HCT116 (cell line): ENCODE measurements around the gene MAN2B2. TPM values are rescaled to one million over a fixed set of nuclear protein-coding genes. Genes with fewer than 3 reads are reported as not detected.

Source experiments
- ATAC-seq: fragments of 200-7000 bp; cut with Tn5 transposase; 2 replicates; pipeline ENCODE4 v1.9.1; 2020; ENCODE audit warnings: mild to moderate bottlenecking, moderate library complexity
- BruUV-seq: library from RNA; stranded (reverse); fragments of 400-500 nt; replicated peaks from 2 replicates; lab custom pipeline; 2021; lab: Mats Ljungman, UMichigan
- CTCF ChIA-PET: fragments of 300-600 bp; sonication (Branson Sonifier 250); formaldehyde crosslinking; loops from one replicate; lab custom pipeline; 2021; ENCODE audit warnings: antibody characterized with exemption; lab: Charles Lee
- POLR2A ChIA-PET: fragments of 300-600, 350-600 bp; sonication (Branson Sonifier 250); formaldehyde crosslinking; loops from one replicate; lab custom pipeline; 2021; ENCODE audit warnings: antibody characterized with exemption; lab: Charles Lee
- RAD21 ChIA-PET, 2 experiments: fragments of 300-600 bp; sonication (Branson Sonifier 250); formaldehyde crosslinking; loops; one replicate each; lab custom pipeline; 2023; ENCODE audit warnings: low total read pairs in 2 of 2; ENCODE audit not compliant: uncharacterized antibody in 2 of 2, unreplicated experiment in 2 of 2, low non-redundant PET in 1 of 2; lab: Charles Lee
- DNase-seq: peaks from one replicate; pipeline ENCODE4 v3.0.0-alpha.2; 2010; ENCODE audit warnings: low read depth, low spot score
- H2AFZ ChIP-seq: fragments of 200-600 bp; shearing (Covaris generic), sonication (generic); 2 replicates; pipeline ENCODE4 v1.6.1; 2017; ENCODE audit warnings: low read depth, mixed run types, mixed read lengths, antibody characterized with exemption, low read length; ENCODE audit not compliant: poor library complexity, severe bottlenecking
- H3K27ac ChIP-seq: 2 replicates; pipeline ENCODE4 v1.5.1; 2012; ENCODE audit warnings: low read depth, low read length
- H3K27me3 ChIP-seq: fragments of 200-600 bp; sonication (generic); 2 replicates; pipeline ENCODE4 v1.6.1; 2016; ENCODE audit warnings: mixed run types, low read length, mixed read lengths; ENCODE audit not compliant: insufficient read depth
- H3K36me3 ChIP-seq, 2 experiments: fragments of 200-500 bp in 1 of 2; fragments of 200-600 bp in 1 of 2; sonication (Bioruptor generic) in 1 of 2; sonication (generic) in 1 of 2; 2 replicates each; pipeline versions ENCODE4 v1.5.1 to v1.6.1; 2014 to 2016; ENCODE audit warnings: low read length in 2 of 2, inconsistent platforms in 1 of 2, mixed read lengths in 1 of 2, mixed run types in 1 of 2; ENCODE audit not compliant: insufficient read depth in 2 of 2, control insufficient read depth in 1 of 2
- H3K4me1 ChIP-seq, 2 experiments: fragments of 200-600 bp in 1 of 2; sonication (generic) in 1 of 2; 2 replicates each; pipeline versions ENCODE4 v1.5.1 to v1.6.1; 2012 to 2017; ENCODE audit warnings: low read length in 2 of 2, inconsistent platforms in 1 of 2, mild to moderate bottlenecking in 1 of 2, mixed read lengths in 1 of 2, mixed run types in 1 of 2, moderate library complexity in 1 of 2; ENCODE audit not compliant: insufficient read depth in 2 of 2, control insufficient read depth in 1 of 2
- H3K4me2 ChIP-seq: fragments of 200-600 bp; sonication (generic); 2 replicates; pipeline ENCODE4 v1.6.1; 2017; ENCODE audit warnings: mixed run types, low read length, mixed read lengths
- H3K4me3 ChIP-seq, 2 experiments: fragments of 200-600 bp in 1 of 2; sonication (generic) in 1 of 2; replicated peaks in 1 of 2; 2 replicates each; pipeline ENCODE4 v1.5.1; 2011 to 2016; ENCODE audit warnings: low read length in 2 of 2, control low read depth in 1 of 2, low read depth in 1 of 2, mild to moderate bottlenecking in 1 of 2, mixed read lengths in 1 of 2, mixed run types in 1 of 2
- H3K79me2 ChIP-seq: fragments of 200-600 bp; sonication (generic); 2 replicates; pipeline ENCODE4 v1.6.1; 2017; ENCODE audit warnings: mild to moderate bottlenecking, mixed run types, low read length, moderate library complexity, mixed read lengths; ENCODE audit not compliant: insufficient read depth
- H3K9ac ChIP-seq: fragments of 200-600 bp; sonication (generic); 2 replicates; pipeline ENCODE4 v1.6.1; 2016; ENCODE audit warnings: low read length, mixed read lengths
- H3K9me2 ChIP-seq: fragments of 200-600 bp; sonication (generic), shearing (Covaris generic); 2 replicates; pipeline ENCODE4 v1.6.1; 2017; ENCODE audit warnings: mixed run types, mild to moderate bottlenecking, moderate library complexity; ENCODE audit not compliant: insufficient read depth
- H3K9me3 ChIP-seq, 2 experiments: fragments of 200-500 bp in 1 of 2; fragments of 200-600 bp in 1 of 2; sonication (Bioruptor generic) in 1 of 2; sonication (generic) in 1 of 2; 2 replicates each; pipeline ENCODE4 v1.6.1; 2014 to 2017; ENCODE audit warnings: low read length in 2 of 2, mixed read lengths in 2 of 2, inconsistent platforms in 1 of 2, low read depth in 1 of 2, mild to moderate bottlenecking in 1 of 2, mixed run types in 1 of 2, moderate library complexity in 1 of 2; ENCODE audit not compliant: control insufficient read depth in 1 of 2, insufficient read depth in 1 of 2
- H4K20me1 ChIP-seq: fragments of 200-600 bp; sonication (generic), shearing (Covaris generic); 2 replicates; pipeline ENCODE4 v1.6.1; 2017; ENCODE audit warnings: mixed run types, mild to moderate bottlenecking, moderate library complexity; ENCODE audit not compliant: insufficient read depth
- CBX3 ChIP-seq: IDR thresholded peaks from 2 replicates; pipeline ENCODE4 v1.6.1; 2012; ENCODE audit warnings: low read depth
- CEBPB ChIP-seq: IDR thresholded peaks from 2 replicates; pipeline ENCODE4 v1.6.1; 2012; ENCODE audit warnings: low read depth
- EGR1 ChIP-seq: IDR thresholded peaks from 2 replicates; pipeline ENCODE4 v1.6.1; 2012; ENCODE audit warnings: low read depth
- ELF1 ChIP-seq: IDR thresholded peaks from 2 replicates; pipeline ENCODE4 v1.6.1; 2012; ENCODE audit warnings: low read depth, borderline replicate concordance
- EZH2 ChIP-seq: fragments of 200-600 bp; sonication (generic); IDR thresholded peaks from 2 replicates; pipeline ENCODE4 v1.6.1; 2017; ENCODE audit warnings: antibody characterized with exemption, mixed run types
- JUND ChIP-seq: IDR thresholded peaks from 2 replicates; pipeline ENCODE4 v1.6.1; 2012
- POLR2A ChIP-seq: IDR thresholded peaks from 2 replicates; pipeline ENCODE4 v1.7.0; 2011; ENCODE audit warnings: borderline replicate concordance; ENCODE audit not compliant: insufficient read depth, insufficient read length; ENCODE audit errors: extremely low read depth
- POLR2AphosphoS5 ChIP-seq: IDR thresholded peaks from 2 replicates; pipeline ENCODE4 v1.6.1; 2011; ENCODE audit warnings: mild to moderate bottlenecking, low read depth, low read length, moderate library complexity
- RAD21 ChIP-seq: IDR thresholded peaks from 2 replicates; pipeline ENCODE4 v1.6.1; 2012; ENCODE audit warnings: low read depth, mild to moderate bottlenecking
- TCF7L2 ChIP-seq: IDR thresholded peaks from 2 replicates; pipeline ENCODE4 v1.7.0; 2011; ENCODE audit warnings: borderline replicate concordance, inconsistent platforms; ENCODE audit not compliant: insufficient read depth, insufficient read length; ENCODE audit errors: extremely low read depth
- YY1 ChIP-seq: IDR thresholded peaks from 2 replicates; pipeline ENCODE4 v1.6.1; 2011; ENCODE audit warnings: low read length, low read depth, moderate library complexity, mild to moderate bottlenecking; ENCODE audit not compliant: insufficient replicate concordance; ENCODE audit errors: extremely low read depth
- ZFX ChIP-seq: fragments of 450-650 bp; IDR thresholded peaks from 2 replicates; pipeline ENCODE4 v1.6.1; 2017
- intact Hi-C: fragments of 100-400 bp; cut with micrococcal nuclease; formaldehyde crosslinking; loops from 2 replicates; pipeline ENCODE4 v1.10.0; 2022
- total RNA-seq: library from RNA; stranded (reverse); gene quantifications from one replicate; pipeline ENCODE4 v1.2.1, GENCODE V29; 2021; ENCODE audit not compliant: unreplicated experiment
- TF ChIP-seq, protein P1 (sequence below): IDR thresholded peaks from 2 replicates; pipeline ENCODE4 v1.6.1; 2012; ENCODE audit warnings: low read depth
- TF ChIP-seq, protein P2 (sequence below): IDR thresholded peaks from 2 replicates; pipeline ENCODE4 v1.6.1; 2012
- TF ChIP-seq, protein P3 (sequence below): IDR thresholded peaks from 2 replicates; pipeline ENCODE4 v1.6.1; 2011; ENCODE audit warnings: mild to moderate bottlenecking, low read length, moderate library complexity; ENCODE audit not compliant: insufficient replicate concordance; ENCODE audit errors: extremely low read depth

Gene MAN2B2
- total RNA-seq, 1 experiment from 2014 or later = 18.0 TPM

DNA sequence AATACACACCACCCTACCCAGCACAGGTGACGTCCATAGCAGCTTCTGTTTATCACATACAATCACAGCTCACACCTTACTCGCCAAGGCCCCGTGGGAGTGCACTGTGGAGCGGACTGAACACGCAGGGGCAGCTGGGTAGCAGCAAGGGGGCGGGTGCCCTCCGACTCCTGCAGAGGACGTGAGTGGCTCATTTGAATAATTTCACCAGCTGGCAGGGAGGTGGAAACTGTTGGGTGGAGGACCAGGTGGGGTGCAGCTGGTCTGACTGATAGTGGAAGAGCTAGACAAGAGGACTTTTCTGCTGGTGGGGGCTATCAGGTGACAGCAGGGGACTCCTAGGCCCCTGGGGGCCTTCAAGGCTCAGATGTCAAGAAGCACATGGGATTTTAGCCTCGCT lies 16.3 kb downstream of the MAN2B2 start:
- no peak overlapping the region for H3K27ac ChIP-seq
- ChIA-PET POLR2A (no interaction called here), CTCF (interaction anchor here (0.8 kb wide), 1 partner anchor 68 kb away, joined by 3 read pairs; no protein-coding TSS in a partner anchor), RAD21 (no interaction called here)
- BruUV-seq = no TSS peak
- no peak overlapping the region for H3K4me2 ChIP-seq
- peaks cover 0 to 7% of the 10 kb centered on the region in 2 experiments; a peak in 1 of 4 replicates for H3K4me1 ChIP-seq
- no peak overlapping the region for H3K4me3 ChIP-seq
- intact Hi-C loops = no loop called here
- H3K79me2 ChIP-seq = no peaks in the 10 kb centered on the region
- H3K9me3 ChIP-seq = no peaks in the 10 kb centered on the region
- no peak for DNase-seq
- no peaks in the 10 kb centered on the region for H4K20me1 ChIP-seq
- no peaks in the 10 kb centered on the region for H3K36me3 ChIP-seq
- no peak overlapping the region for H3K9ac ChIP-seq
- TF ChIP-seq ELF1 (no peak), ZFX (no peak), YY1 (no peak), POLR2AphosphoS5 (no peak), CBX3 (no peak), EGR1 (no peak), RAD21 (no peak), POLR2A (no peak), JUND (no peak), TCF7L2 (no peak), EZH2 (no peak), CEBPB (no peak)
- TF ChIP-seq, protein P1, sequence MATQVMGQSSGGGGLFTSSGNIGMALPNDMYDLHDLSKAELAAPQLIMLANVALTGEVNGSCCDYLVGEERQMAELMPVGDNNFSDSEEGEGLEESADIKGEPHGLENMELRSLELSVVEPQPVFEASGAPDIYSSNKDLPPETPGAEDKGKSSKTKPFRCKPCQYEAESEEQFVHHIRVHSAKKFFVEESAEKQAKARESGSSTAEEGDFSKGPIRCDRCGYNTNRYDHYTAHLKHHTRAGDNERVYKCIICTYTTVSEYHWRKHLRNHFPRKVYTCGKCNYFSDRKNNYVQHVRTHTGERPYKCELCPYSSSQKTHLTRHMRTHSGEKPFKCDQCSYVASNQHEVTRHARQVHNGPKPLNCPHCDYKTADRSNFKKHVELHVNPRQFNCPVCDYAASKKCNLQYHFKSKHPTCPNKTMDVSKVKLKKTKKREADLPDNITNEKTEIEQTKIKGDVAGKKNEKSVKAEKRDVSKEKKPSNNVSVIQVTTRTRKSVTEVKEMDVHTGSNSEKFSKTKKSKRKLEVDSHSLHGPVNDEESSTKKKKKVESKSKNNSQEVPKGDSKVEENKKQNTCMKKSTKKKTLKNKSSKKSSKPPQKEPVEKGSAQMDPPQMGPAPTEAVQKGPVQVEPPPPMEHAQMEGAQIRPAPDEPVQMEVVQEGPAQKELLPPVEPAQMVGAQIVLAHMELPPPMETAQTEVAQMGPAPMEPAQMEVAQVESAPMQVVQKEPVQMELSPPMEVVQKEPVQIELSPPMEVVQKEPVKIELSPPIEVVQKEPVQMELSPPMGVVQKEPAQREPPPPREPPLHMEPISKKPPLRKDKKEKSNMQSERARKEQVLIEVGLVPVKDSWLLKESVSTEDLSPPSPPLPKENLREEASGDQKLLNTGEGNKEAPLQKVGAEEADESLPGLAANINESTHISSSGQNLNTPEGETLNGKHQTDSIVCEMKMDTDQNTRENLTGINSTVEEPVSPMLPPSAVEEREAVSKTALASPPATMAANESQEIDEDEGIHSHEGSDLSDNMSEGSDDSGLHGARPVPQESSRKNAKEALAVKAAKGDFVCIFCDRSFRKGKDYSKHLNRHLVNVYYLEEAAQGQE = no peak
- TF ChIP-seq, protein P2, sequence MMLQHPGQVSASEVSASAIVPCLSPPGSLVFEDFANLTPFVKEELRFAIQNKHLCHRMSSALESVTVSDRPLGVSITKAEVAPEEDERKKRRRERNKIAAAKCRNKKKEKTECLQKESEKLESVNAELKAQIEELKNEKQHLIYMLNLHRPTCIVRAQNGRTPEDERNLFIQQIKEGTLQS = no peak
- TF ChIP-seq, protein P3, sequence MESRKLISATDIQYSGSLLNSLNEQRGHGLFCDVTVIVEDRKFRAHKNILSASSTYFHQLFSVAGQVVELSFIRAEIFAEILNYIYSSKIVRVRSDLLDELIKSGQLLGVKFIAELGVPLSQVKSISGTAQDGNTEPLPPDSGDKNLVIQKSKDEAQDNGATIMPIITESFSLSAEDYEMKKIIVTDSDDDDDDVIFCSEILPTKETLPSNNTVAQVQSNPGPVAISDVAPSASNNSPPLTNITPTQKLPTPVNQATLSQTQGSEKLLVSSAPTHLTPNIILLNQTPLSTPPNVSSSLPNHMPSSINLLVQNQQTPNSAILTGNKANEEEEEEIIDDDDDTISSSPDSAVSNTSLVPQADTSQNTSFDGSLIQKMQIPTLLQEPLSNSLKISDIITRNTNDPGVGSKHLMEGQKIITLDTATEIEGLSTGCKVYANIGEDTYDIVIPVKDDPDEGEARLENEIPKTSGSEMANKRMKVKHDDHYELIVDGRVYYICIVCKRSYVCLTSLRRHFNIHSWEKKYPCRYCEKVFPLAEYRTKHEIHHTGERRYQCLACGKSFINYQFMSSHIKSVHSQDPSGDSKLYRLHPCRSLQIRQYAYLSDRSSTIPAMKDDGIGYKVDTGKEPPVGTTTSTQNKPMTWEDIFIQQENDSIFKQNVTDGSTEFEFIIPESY = no peak
- ATAC-seq = no peak
- no peak overlapping the region for H2AFZ ChIP-seq
- H3K9me2 ChIP-seq = no peaks in the 10 kb centered on the region
- H3K27me3 ChIP-seq = no peaks in the 10 kb centered on the region
